ENCODE data around the gene CDC37L1.
"Not testable (repeated sequence)": the region's sequence is repeated elsewhere in the genome, so short reads cannot be mapped to it uniquely, and the experiment has no call there.

The CDC37L1 gene

GRCh38 chr9:4679268-4680172, at the start of gene CDC37L1:
TSS of gene CDC37L1 (plus strand) at chr9:4679569. CDS start at chr9:4679768, 199 bp downstream.
- DNase-seq, result peak; percentile 96

GRCh38 chr9:4630836-4631235, 48.5 kb upstream of the CDC37L1 start:
- DNase-seq, result no peak

GRCh38 chr9:4638968-4639367, 40.4 kb upstream of the CDC37L1 start:
- no peak for DNase-seq

GRCh38 chr9:4639420-4639819, 39.9 kb upstream of the CDC37L1 start:
- no peak for DNase-seq

GRCh38 chr9:4640027-4640426, 39.3 kb upstream of the CDC37L1 start:
- DNase-seq, result no peak

- DNase-seq, result no peak
These were observed 37.0 kb upstream of the CDC37L1 start for GRCh38 chr9:4642351-4642750.

- no peak for DNase-seq
These were observed 25.3 kb upstream of the CDC37L1 start for GRCh38 chr9:4654084-4654483.

- no peak for DNase-seq
These were observed 24.8 kb upstream of the CDC37L1 start for GRCh38 chr9:4654538-4654937.

- not testable (repeated sequence) for DNase-seq
These were observed 23.2 kb upstream of the CDC37L1 start for GRCh38 chr9:4656196-4656595.

GRCh38 chr9:4656621-4657020, 22.7 kb upstream of the CDC37L1 start:
- DNase-seq, result no peak

- DNase-seq, result no peak
These were observed 21.8 kb upstream of the CDC37L1 start for GRCh38 chr9:4657426-4658159.

GRCh38 chr9:4660665-4661064, 18.7 kb upstream of the CDC37L1 start:
- DNase-seq, result not testable (repeated sequence)

GRCh38 chr9:4661165-4661564, 18.2 kb upstream of the CDC37L1 start:
- DNase-seq, result no peak

GRCh38 chr9:4661611-4662010, 17.8 kb upstream of the CDC37L1 start:
- no peak for DNase-seq

- peak; percentile 88 for DNase-seq
These were observed 17.0 kb upstream of the CDC37L1 start, which contains the start of gene PLPP6 for GRCh38 chr9:4662108-4662988. TSS of gene PLPP6 (plus strand) at chr9:4662294. CDS start at chr9:4662376, 82 bp downstream.

- DNase-seq, result no peak
These were observed 16.2 kb upstream of the CDC37L1 start for GRCh38 chr9:4662989-4663792.

- DNase-seq, result no peak
These were observed 15.4 kb upstream of the CDC37L1 start for GRCh38 chr9:4663956-4664355.

GRCh38 chr9:4665357-4665756, 14.0 kb upstream of the CDC37L1 start:
- no peak for DNase-seq

GRCh38 chr9:4666042-4666699, 13.2 kb upstream of the CDC37L1 start, which contains the start of gene SPATA6L:
TSS of gene SPATA6L (minus strand) at chr9:4666480. CDS start at chr9:4666250, 230 bp downstream.
- peak; percentile 57 for DNase-seq

GRCh38 chr9:4667681-4668080, 11.7 kb upstream of the CDC37L1 start:
- no peak for DNase-seq

GRCh38 chr9:4668604-4669003, 10.8 kb upstream of the CDC37L1 start:
- DNase-seq, result no peak

Data from RPMI8226 (cell line).